ENCODE data around the gene GAPVD1. TPM values are rescaled to one million over a fixed set of nuclear protein-coding genes. Genes with fewer than 3 reads are reported as not detected.

GAPVD1 gene
- total and polyA plus RNA-seq, 4 donors = 10.6 to 138 (median 35.2) TPM

DNA sequence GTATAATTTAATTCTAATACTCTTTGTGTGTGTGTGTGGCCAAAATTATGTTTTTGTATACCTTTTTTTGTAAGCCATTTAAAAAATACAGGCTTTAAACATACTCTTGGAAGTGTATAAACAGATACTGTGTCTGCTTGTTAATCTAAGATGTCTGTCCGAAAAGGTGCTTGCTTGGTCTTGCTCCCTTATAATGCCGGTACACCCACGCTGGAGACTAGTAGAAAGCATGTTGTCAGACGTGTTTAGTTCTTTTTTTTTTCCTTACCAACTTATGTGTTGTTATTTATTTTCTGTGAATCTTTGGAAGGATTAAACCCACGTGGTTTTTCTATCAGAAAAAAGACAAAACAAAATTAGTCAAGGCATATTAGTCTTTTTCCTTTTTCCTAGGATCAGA lies 9.5 kb downstream of the GAPVD1 start:
- no peak overlapping the region for H3K9ac ChIP-seq (ENCODE audit: insufficient read depth in 1 of 2, low read length in 2 of 2)
- peaks cover 0 to 2% (median under 1%) of the 10 kb centered on the region in 4 donors for H3K36me3 ChIP-seq (ENCODE audit: control insufficient read depth in 4 of 4, insufficient read depth in 4 of 4, low read length in 4 of 4)
- peaks cover 0 to 15% (median 9%) of the 10 kb centered on the region in 5 donors for H3K4me1 ChIP-seq (ENCODE audit: control insufficient read depth in 5 of 5, insufficient read depth in 5 of 5, low read length in 5 of 5)
- no peaks in the 10 kb centered on the region for H3K9me3 ChIP-seq (ENCODE audit: control insufficient read depth in 4 of 4, insufficient read depth in 3 of 4, low read length in 3 of 4)
- H3K27me3 ChIP-seq (ENCODE audit: control insufficient read depth in 3 of 3, insufficient read depth in 3 of 3, low read length in 2 of 3) = no peaks in the 10 kb centered on the region
- no peak overlapping the region for H3K4me3 ChIP-seq
- no peak for ATAC-seq (ENCODE audit: insufficient read depth, low FRiP score)
- TF ChIP-seq, protein P1, sequence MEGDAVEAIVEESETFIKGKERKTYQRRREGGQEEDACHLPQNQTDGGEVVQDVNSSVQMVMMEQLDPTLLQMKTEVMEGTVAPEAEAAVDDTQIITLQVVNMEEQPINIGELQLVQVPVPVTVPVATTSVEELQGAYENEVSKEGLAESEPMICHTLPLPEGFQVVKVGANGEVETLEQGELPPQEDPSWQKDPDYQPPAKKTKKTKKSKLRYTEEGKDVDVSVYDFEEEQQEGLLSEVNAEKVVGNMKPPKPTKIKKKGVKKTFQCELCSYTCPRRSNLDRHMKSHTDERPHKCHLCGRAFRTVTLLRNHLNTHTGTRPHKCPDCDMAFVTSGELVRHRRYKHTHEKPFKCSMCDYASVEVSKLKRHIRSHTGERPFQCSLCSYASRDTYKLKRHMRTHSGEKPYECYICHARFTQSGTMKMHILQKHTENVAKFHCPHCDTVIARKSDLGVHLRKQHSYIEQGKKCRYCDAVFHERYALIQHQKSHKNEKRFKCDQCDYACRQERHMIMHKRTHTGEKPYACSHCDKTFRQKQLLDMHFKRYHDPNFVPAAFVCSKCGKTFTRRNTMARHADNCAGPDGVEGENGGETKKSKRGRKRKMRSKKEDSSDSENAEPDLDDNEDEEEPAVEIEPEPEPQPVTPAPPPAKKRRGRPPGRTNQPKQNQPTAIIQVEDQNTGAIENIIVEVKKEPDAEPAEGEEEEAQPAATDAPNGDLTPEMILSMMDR (IDR thresholded peaks at IDR 0.05; ENCODE audit: control extremely low read depth, extremely low read depth) = no peak
- DNase-seq = no peak
- H3K27ac ChIP-seq (ENCODE audit: low read depth in 1 of 2, low read length in 1 of 2) = no peak overlapping the region
- 67 to 86% methylated on average over 5 of the region's 5 CpGs for WGBS, 2 donors

GRCh38 chr9:125272697-125273096 lies 11.1 kb downstream of the GAPVD1 start:
- no peak for ATAC-seq (ENCODE audit: insufficient read depth, low FRiP score)
- Histone ChIP-seq H3K36me3 (ENCODE audit: control insufficient read depth in 4 of 4, insufficient read depth in 4 of 4, low read length in 4 of 4) (peaks cover 0 to 2% (median under 1%) of the 10 kb centered on the region in 4 donors), H3K27ac (ENCODE audit: low read depth in 1 of 2, low read length in 1 of 2) (no peak overlapping the region), H3K4me3 (no peak overlapping the region), H3K27me3 (ENCODE audit: control insufficient read depth in 3 of 3, insufficient read depth in 3 of 3, low read length in 2 of 3) (no peaks in the 10 kb centered on the region), H3K9me3 (ENCODE audit: control insufficient read depth in 4 of 4, insufficient read depth in 3 of 4, low read length in 3 of 4) (no peaks in the 10 kb centered on the region), H3K9ac (ENCODE audit: insufficient read depth in 1 of 2, low read length in 2 of 2) (no peak overlapping the region), H3K4me1 (ENCODE audit: control insufficient read depth in 5 of 5, insufficient read depth in 5 of 5, low read length in 5 of 5) (peaks cover 0 to 15% (median 10%) of the 10 kb centered on the region in 5 donors)
- TF ChIP-seq, protein P1 (IDR thresholded peaks at IDR 0.05; ENCODE audit: control extremely low read depth, extremely low read depth) = no peak
- peak; percentile 19 to 63 (median 58) for DNase-seq
- 17 to 22% methylated on average over 3 of the region's 3 CpGs for WGBS, 2 donors

- Histone ChIP-seq H3K36me3 (ENCODE audit: control insufficient read depth in 4 of 4, insufficient read depth in 4 of 4, low read length in 4 of 4) (peaks cover 0 to 3% (median 1%) of the 10 kb centered on the region in 4 donors), H3K4me1 (ENCODE audit: control insufficient read depth in 5 of 5, insufficient read depth in 5 of 5, low read length in 5 of 5) (peaks cover 0 to 15% (median 10%) of the 10 kb centered on the region in 5 donors), H3K27ac (ENCODE audit: low read depth in 1 of 2, low read length in 1 of 2) (no peak overlapping the region), H3K4me3 (no peak overlapping the region), H3K9me3 (ENCODE audit: control insufficient read depth in 4 of 4, insufficient read depth in 3 of 4, low read length in 3 of 4) (no peaks in the 10 kb centered on the region), H3K9ac (ENCODE audit: insufficient read depth in 1 of 2, low read length in 2 of 2) (no peak overlapping the region), H3K27me3 (ENCODE audit: control insufficient read depth in 3 of 3, insufficient read depth in 3 of 3, low read length in 2 of 3) (no peaks in the 10 kb centered on the region)
- ATAC-seq (ENCODE audit: insufficient read depth, low FRiP score) = no peak
- TF ChIP-seq, protein P1 (IDR thresholded peaks at IDR 0.05; ENCODE audit: control extremely low read depth, extremely low read depth) = no peak
- WGBS, 2 donors = 93% methylated on average over 4 of the region's 4 CpGs
- no peak for DNase-seq
Measured at GRCh38 chr9:125276771-125277170, 15.1 kb downstream of the GAPVD1 start.

DNA sequence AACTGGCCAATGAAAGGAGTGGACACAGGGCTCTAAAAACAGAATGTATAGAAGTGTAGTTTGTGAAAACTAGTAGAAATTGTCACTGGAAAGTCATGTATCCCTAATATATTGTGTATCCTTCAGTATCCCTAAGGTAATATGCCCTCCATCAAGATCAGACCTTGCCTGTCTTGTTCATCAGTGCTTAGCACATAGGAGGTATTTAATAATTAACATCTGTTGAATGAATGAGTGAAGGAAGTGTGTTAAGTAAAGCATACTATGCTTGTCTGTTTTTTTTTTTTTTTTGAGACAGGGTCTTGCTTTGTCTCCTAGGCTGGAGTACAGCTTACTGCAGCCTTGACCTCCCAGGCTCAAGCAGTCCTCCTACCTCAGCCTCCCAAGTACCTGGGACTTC lies 15.8 kb downstream of the GAPVD1 start:
- TF ChIP-seq, protein P1 (IDR thresholded peaks at IDR 0.05; ENCODE audit: control extremely low read depth, extremely low read depth) = no peak
- H3K9ac ChIP-seq (ENCODE audit: insufficient read depth in 1 of 2, low read length in 2 of 2) = no peak overlapping the region

More for the DNA sequence above, 15.8 kb downstream of the GAPVD1 start:
- Histone ChIP-seq H3K27me3 (ENCODE audit: control insufficient read depth in 3 of 3, insufficient read depth in 3 of 3, low read length in 2 of 3) (no peaks in the 10 kb centered on the region), H3K4me3 (no peak overlapping the region), H3K27ac (ENCODE audit: low read depth in 1 of 2, low read length in 1 of 2) (no peak overlapping the region), H3K9me3 (ENCODE audit: control insufficient read depth in 4 of 4, insufficient read depth in 3 of 4, low read length in 3 of 4) (no peaks in the 10 kb centered on the region), H3K4me1 (ENCODE audit: control insufficient read depth in 5 of 5, insufficient read depth in 5 of 5, low read length in 5 of 5) (peaks cover 0 to 12% (median 10%) of the 10 kb centered on the region in 5 donors), H3K36me3 (ENCODE audit: control insufficient read depth in 4 of 4, insufficient read depth in 4 of 4, low read length in 4 of 4) (peaks cover 0 to 3% (median 1%) of the 10 kb centered on the region in 4 donors)
- ATAC-seq (ENCODE audit: insufficient read depth, low FRiP score) (no peak), DNase-seq (no peak)
